Large intestine (tissue), 3 donors: Measurements from ENCODE around the gene RGS16. TPM values are rescaled to one million over a fixed set of nuclear protein-coding genes. Genes with fewer than 3 reads are reported as not detected.

Experiments used
- DNase-seq, 2 donors: peaks; one replicate each; pipeline versions ENCODE4 v3.0.0 to v3.0.0-alpha.2; 2013
- H3K27ac ChIP-seq: one replicate; pipeline ENCODE4 v1.5.1; 2013; ENCODE audit warnings: low read length
- H3K27me3 ChIP-seq: 2 replicates; pipeline ENCODE4 v1.6.1; 2013; ENCODE audit warnings: low read length; ENCODE audit not compliant: control insufficient read depth, insufficient read depth
- H3K36me3 ChIP-seq: 2 replicates; pipeline ENCODE4 v1.6.1; 2013; ENCODE audit warnings: low read length; ENCODE audit not compliant: control insufficient read depth, insufficient read depth
- H3K4me1 ChIP-seq: one replicate; pipeline ENCODE4 v1.6.1; 2013; ENCODE audit warnings: low read length; ENCODE audit not compliant: control insufficient read depth, insufficient read depth
- H3K4me3 ChIP-seq: one replicate; pipeline ENCODE4 v1.5.1; 2013; ENCODE audit warnings: low read length
- H3K9me3 ChIP-seq: one replicate; pipeline ENCODE4 v1.6.1; 2013; ENCODE audit warnings: mild to moderate bottlenecking, low read depth, low read length, moderate library complexity; ENCODE audit not compliant: control insufficient read depth
- WGBS: methylation state at CpG from one replicate; pipeline ENCODE4 v1.1.5; 2013; ENCODE audit warnings: low lambda C conversion rate; ENCODE audit not compliant: insufficient coverage; 5-methylcytosine and 5-hydroxymethylcytosine counted together
- polyA plus RNA-seq: library from polyadenylated mRNA; unstranded; fragments of 120-200 nt; gene quantifications from one replicate; pipeline ENCODE4 v1.2.1, GENCODE V29; 2013

The RGS16 gene
- polyA plus RNA-seq, 1 donor = 2.3 TPM

DNA sequence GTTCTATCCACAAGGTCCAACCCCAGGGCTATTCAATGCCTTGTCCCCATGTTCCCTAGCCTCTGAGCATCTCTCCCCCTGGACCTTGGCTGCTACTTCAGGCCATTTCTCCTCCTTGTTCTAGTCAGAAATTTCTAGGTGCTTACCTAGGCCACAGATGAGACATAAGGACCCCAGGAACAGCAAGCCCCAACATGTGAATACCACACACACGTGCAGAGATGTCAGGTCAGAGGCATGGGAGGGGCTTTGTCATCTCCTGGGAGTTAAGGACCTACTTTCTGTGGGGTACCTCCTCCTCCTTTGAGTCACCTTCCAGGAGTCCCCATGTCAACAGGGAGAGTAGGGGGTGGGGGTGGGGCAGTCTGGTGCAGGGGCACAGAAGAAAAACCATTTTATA lies 7.1 kb upstream of the RGS16 start:
- peaks cover 71% of the 10 kb centered on the region for H3K27me3 ChIP-seq
- H3K9me3 ChIP-seq = peaks cover 4% of the 10 kb centered on the region
- no CpG with 5 or more reads among the region's 1 CpG for WGBS
- DNase-seq = no peak
- H3K4me3 ChIP-seq = no peak overlapping the region
- no peak overlapping the region for H3K27ac ChIP-seq
- H3K4me1 ChIP-seq = peaks cover 17% of the 10 kb centered on the region
- H3K36me3 ChIP-seq = no peaks in the 10 kb centered on the region

DNA sequence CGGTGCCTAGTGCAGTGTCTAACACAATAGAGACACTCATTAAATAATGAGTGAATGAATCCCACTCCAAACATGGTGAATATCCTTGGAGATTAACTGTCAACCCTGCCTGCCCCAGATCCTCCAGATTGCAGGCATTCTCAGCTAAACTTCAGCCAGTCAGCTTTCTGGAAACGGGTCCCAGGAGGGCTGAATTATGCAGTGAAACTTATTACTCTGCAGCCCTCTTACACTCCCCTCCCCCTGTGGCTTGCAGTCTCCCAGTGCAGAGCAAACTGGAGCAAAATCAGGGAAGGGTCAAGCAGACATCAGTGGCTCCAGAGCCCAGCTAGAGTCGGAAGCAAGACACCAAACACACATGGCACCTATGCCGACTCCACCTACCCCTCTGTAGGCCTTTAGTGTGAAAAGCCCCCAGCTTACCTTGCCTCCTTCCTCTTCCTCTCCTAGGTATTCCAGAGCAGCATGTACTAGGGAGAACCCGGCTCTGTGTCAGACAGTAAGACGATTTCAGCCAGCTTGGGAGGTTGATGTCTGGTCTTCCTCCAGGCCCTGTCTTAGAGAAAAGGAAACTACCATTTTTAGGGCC lies 6.5 kb upstream of the RGS16 start:
- no CpG with 5 or more reads among the region's 6 CpGs for WGBS
- peaks cover 4% of the 10 kb centered on the region for H3K9me3 ChIP-seq
- peaks cover 13% of the 10 kb centered on the region for H3K4me1 ChIP-seq
- H3K27me3 ChIP-seq = peaks cover 66% of the 10 kb centered on the region
- H3K36me3 ChIP-seq = no peaks in the 10 kb centered on the region
- no peak overlapping the region for H3K27ac ChIP-seq
- no peak for DNase-seq
- H3K4me3 ChIP-seq = no peak overlapping the region

DNA sequence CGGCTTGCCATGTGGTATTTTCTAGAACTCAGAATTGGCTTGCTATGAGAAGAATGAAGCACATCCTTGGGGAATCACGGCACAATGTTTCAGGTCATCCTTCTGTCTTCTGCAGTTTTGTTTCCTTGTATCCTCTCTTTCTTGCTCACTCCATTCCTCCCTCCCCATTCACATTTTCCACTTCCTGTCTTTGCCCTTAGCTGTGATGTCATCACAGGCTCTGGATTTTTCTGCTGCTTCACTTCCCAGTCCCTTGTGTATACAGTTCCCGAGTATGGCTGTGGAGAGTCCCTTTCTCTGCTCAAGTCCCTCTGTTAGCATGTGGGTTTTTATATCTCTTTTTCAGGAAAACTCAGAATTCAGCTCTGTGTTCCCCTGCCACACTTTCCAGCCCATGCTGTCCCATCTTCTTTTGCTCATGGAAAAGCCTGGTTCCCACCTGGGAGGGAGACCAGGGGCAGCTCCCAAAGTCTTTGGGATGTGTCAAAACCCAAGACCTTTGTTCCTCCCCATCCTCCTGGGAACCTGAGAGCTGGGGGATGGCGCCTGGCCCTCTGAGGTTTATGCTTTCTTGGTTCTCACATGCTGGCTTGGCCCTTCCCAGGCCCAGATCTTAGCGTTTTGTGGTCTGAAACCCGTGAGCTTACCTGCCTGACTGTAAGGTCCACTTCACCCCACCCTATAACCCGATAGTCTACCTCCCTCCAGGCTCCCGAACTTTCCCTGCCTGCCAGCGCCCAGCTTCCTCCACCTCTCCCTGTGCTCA lies 4.8 kb upstream of the RGS16 start:
- Histone ChIP-seq H3K9me3 (no peaks in the 10 kb centered on the region), H3K4me1 (peaks cover 7% of the 10 kb centered on the region), H3K27ac (no peak overlapping the region), H3K36me3 (no peaks in the 10 kb centered on the region), H3K4me3 (no peak overlapping the region), H3K27me3 (peaks cover 59% of the 10 kb centered on the region)
- peak in 1 of 2 donors; percentile 17 for DNase-seq
- WGBS = 96% methylated on average over 4 of the region's 9 CpGs

DNA sequence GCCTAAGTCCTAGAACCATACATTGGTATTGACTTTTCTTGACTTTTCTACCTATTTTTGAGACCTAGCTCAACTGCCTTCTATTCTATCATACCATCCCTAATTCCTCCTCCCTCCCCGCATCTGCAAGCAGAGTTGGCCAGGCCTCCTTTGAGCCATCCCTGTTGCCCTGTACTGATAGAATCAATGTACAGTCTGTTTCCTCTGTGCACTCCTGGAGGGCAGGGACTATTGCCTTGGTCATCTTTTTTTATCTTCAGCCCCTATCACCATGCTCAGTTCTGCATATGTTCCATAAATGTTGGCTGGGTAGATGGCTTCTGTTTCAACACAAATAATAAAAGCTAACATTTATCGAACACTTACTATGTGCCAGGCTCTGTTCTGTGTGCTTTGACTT lies 4.0 kb upstream of the RGS16 start:
- Histone ChIP-seq H3K4me1 (peaks cover 11% of the 10 kb centered on the region), H3K9me3 (no peaks in the 10 kb centered on the region), H3K4me3 (no peak overlapping the region), H3K27me3 (peaks cover 58% of the 10 kb centered on the region), H3K27ac (no peak overlapping the region), H3K36me3 (no peaks in the 10 kb centered on the region)
- no peak for DNase-seq
- 100% methylated on average over 1 of the region's 2 CpGs for WGBS

DNA sequence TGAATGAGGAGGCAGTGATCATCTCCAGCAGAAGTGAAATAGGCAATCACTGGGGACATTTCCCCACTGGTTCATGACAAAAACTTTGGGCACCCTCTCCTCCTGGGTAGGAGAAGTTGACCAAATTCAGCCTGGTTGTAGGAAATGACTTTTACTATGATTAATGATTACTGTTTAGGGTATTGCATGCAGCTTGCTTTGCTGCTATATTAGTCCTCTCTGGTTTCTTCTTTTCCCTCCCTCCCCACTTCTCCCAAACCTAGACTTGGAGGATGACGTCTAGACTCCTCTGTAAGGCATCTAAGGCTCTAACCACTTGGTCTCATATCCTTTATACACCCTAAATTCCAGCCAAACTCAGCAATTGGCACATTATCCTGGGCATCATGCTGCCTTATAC lies 3.4 kb upstream of the RGS16 start:
- no peak for DNase-seq
- no peaks in the 10 kb centered on the region for H3K36me3 ChIP-seq
- peaks cover 57% of the 10 kb centered on the region for H3K27me3 ChIP-seq
- no peak overlapping the region for H3K27ac ChIP-seq
- WGBS = 100% methylated on average over 1 of the region's 1 CpG
- H3K9me3 ChIP-seq = no peaks in the 10 kb centered on the region
- H3K4me1 ChIP-seq = peaks cover 11% of the 10 kb centered on the region
- H3K4me3 ChIP-seq = no peak overlapping the region

DNA sequence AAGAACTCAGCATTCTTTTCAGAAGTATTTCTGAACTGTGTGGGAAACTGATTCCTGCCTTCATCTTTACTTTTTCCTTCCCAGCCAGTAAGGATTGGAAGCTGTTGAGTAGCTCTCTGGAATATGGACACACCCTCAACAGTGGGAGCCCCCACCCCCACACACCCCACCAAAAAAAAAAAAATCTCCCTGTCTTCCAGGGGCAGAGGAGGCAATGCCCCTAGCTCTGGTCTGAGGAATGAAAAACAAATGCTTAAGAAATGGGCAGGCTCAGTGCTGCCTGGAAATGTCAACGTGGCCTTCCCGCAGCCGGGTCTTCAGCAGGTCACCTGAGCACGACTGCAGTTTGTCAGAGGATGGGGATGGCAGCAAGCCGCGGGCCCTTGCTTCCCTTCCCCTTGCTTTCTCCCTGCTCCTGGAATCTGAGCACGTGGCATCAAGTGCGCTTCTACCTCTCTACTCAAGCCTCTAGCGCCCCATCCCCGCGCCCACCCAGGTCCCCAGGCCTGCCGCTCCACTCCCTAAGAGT lies 479 bp downstream of the RGS16 start:
- no CpG with 5 or more reads among the region's 12 CpGs for WGBS
- no peak for DNase-seq
- H3K4me3 ChIP-seq = peak overlapping the region; percentile 36
- no peak overlapping the region for H3K27ac ChIP-seq
- H3K36me3 ChIP-seq = no peaks in the 10 kb centered on the region
- no peaks in the 10 kb centered on the region for H3K9me3 ChIP-seq
- peaks cover 11% of the 10 kb centered on the region for H3K4me1 ChIP-seq
- peaks cover 33% of the 10 kb centered on the region for H3K27me3 ChIP-seq

DNA sequence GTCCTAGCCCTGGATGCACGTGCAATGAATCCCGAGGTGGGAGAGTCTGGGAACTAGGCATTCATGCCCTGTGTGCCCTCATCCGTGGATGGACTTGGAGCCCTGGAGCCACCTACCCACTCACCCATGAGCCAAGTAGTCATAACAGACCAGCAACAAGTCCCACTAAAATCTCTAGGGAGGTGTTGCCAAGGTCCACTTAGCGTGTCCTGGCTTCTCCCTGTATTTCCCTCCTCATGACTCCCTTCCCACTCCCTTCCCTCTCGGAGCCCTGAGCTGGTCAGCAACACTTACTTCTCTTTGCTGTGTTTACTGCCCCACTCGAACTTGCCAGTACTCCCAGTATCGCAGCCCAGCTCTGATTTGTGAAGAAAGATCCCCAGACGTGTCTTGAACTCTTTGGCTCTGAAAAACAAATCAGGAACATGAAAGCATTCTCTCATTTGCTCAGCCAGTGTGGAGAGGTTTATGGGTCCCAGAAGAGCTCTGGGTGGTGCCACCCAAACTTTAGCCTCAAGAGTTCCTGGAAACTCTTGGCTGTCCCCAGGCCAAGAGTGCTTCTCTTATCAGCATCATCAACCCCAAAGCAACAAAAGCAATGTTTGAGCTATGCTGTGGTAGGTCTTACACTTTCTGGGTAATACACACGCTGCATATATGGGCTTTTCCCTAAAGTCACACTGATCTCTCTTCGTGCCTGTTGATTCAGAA lies 1.1 kb downstream of the RGS16 start:
- Histone ChIP-seq H3K27me3 (peaks cover 32% of the 10 kb centered on the region), H3K4me3 (no peak overlapping the region), H3K27ac (no peak overlapping the region), H3K4me1 (peaks cover 11% of the 10 kb centered on the region), H3K9me3 (no peaks in the 10 kb centered on the region), H3K36me3 (no peaks in the 10 kb centered on the region)
- no peak for DNase-seq
- WGBS = 90% methylated on average over 2 of the region's 10 CpGs

DNA sequence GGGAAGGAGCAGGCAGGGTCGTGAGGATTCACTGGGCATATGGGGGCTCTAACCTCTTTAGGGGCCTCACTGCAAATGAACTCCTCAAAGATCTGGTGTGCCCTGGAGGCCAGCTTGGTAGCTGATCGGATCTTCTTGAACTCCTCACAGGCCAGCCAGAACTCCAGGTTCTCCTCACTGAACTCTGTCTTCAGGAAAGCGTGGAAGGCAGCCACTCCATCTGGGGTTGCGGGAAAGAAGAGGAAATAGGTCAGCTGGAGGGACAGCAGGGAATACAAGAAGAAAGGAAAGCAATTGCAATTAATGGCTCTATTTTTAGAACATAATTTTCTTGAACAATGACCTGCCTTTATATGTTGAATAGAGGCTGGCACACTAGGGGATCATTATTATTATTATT lies 2.3 kb downstream of the RGS16 start:
- H3K4me3 ChIP-seq = no peak overlapping the region

DNA sequence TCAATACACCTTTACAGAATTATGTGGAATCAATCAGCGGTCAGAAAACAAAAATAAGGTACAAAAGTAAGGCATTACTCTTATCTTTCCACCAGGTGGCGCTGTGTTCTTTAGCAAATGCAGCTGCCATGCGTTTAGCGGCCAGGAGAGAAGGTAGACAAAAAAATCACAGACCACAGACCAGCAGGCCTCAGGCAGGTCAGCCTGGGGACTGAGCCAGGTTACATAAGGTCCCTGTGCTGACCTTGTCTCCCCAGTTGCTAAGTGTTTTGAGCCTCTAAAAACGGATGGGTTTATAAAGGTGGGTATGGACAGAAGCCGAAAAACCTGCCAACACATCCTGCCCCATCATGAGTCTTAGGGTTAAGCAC lies 2.8 kb downstream of the RGS16 start:
- Histone ChIP-seq H3K4me3 (no peak overlapping the region), H3K27ac (no peak overlapping the region), H3K36me3 (no peaks in the 10 kb centered on the region), H3K4me1 (peaks cover 11% of the 10 kb centered on the region), H3K9me3 (no peaks in the 10 kb centered on the region), H3K27me3 (peaks cover 22% of the 10 kb centered on the region)
- WGBS = no CpG with 5 or more reads among the region's 6 CpGs
- DNase-seq = peak; percentile 52 to 59

More for the DNA sequence above, 2.3 kb downstream of the RGS16 start:
- H3K9me3 ChIP-seq = no peaks in the 10 kb centered on the region
- peaks cover 25% of the 10 kb centered on the region for H3K27me3 ChIP-seq
- no peak for DNase-seq
- no peak overlapping the region for H3K27ac ChIP-seq
- peaks cover 11% of the 10 kb centered on the region for H3K4me1 ChIP-seq
- H3K36me3 ChIP-seq = no peaks in the 10 kb centered on the region
- WGBS = 79% methylated on average over 2 of the region's 4 CpGs

DNA sequence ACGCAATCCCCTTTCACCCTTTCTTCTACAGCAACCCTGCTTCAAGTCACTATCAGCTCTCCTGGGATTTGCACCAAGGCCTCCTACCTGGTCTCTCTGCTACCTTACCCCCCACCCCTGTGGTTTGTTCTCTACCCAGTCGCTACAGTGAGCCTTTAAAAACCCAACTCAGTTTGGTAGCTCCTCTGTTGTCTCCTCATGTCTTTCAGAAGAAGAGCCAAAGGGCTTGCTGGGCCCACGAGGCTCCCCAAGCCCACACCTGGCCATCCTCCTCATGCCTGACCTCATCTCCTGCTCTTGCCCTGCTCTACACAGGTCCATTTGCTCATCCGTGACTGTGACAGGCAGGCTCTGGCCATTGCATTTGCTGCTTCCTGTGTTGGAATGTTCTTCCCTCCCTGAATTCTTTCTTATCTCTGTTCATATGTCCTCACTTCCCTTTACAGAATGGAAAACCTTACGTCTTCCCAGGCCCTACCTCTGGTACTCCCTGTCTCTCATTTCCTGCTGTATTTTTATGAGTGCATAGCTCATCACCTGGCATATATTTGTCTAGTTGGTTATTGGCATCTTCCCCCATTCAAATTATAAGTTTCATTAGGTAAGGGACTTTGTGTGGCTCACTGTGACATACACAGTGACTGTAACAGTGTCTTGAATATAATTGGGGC lies 3.3 kb downstream of the RGS16 start:
- no peak for DNase-seq
- Histone ChIP-seq H3K36me3 (no peaks in the 10 kb centered on the region), H3K9me3 (no peaks in the 10 kb centered on the region), H3K4me1 (peaks cover 11% of the 10 kb centered on the region), H3K27ac (no peak overlapping the region), H3K4me3 (no peak overlapping the region), H3K27me3 (peaks cover 21% of the 10 kb centered on the region)
- WGBS = 44% methylated on average over 1 of the region's 5 CpGs
